Left renal pelvis (tissue), 4 donors: ENCODE data around the gene CDKL5. TPM values are rescaled to one million over a fixed set of nuclear protein-coding genes. Genes with fewer than 3 reads are reported as not detected.

Experiments
- DNase-seq, 4 donors: peaks; one replicate each; pipeline ENCODE4 v3.0.0-alpha.2; 2013; ENCODE audit warnings: low read depth in 4 of 4, low spot score in 3 of 4
- polyA plus RNA-seq, 4 donors: library from polyadenylated mRNA; unstranded; fragments of 120-200 nt; gene quantifications; one replicate each; pipeline ENCODE4 v1.2.1, GENCODE V29; 2013; ENCODE audit not compliant: insufficient read length in 4 of 4

Gene CDKL5
- polyA plus RNA-seq, 4 donors = 13.5 to 17.0 (median 16.2) TPM

- DNase-seq = no peak
Observed at GRCh38 chrX:18682979-18683387, 257.6 kb downstream of the CDKL5 start.

GRCh38 chrX:18687856-18688495, 262.6 kb downstream of the CDKL5 start:
- no peak for DNase-seq

- no peak for DNase-seq
Observed at GRCh38 chrX:18691431-18691830, 266.0 kb downstream of the CDKL5 start.

- no peak for DNase-seq
Observed at GRCh38 chrX:18692541-18692940, 267.1 kb downstream of the CDKL5 start.

GRCh38 chrX:18696653-18697052, 271.2 kb downstream of the CDKL5 start:
- DNase-seq = no peak

GRCh38 chrX:18698737-18699650, 273.6 kb downstream of the CDKL5 start:
- no peak for DNase-seq

GRCh38 chrX:18701621-18702361, 276.4 kb downstream of the CDKL5 start:
- no peak for DNase-seq

- DNase-seq = no peak
Observed at GRCh38 chrX:18702362-18703195, 277.2 kb downstream of the CDKL5 start.

Other genes with a start within 250 kb of the CDKL5 start
- gene BEND2, start 204.7 kb upstream of the CDKL5 start, polyA plus RNA-seq = under 1 TPM in 2 of 4 donors, not detected in 2; 0.09 to 0.10 TPM
- gene SCML2, start 70.9 kb upstream of the CDKL5 start, polyA plus RNA-seq = 10 to 100 TPM in 3 of 4 donors, 1 to 10 TPM in 1; 9.9 to 13.3 (median 10.8) TPM
- gene RS1, start 246.5 kb downstream of the CDKL5 start, polyA plus RNA-seq = under 1 TPM in 2 of 4 donors, not detected in 2; 0.10 to 0.15 TPM